ENCODE results near the gene SYNJ2. TPM values are rescaled to one million over a fixed set of nuclear protein-coding genes. Genes with fewer than 3 reads are reported as not detected.

SYNJ2 gene
- total and polyA plus RNA-seq, 2 experiments from 2014 or later, result 2.8 to 5.6 TPM

DNA sequence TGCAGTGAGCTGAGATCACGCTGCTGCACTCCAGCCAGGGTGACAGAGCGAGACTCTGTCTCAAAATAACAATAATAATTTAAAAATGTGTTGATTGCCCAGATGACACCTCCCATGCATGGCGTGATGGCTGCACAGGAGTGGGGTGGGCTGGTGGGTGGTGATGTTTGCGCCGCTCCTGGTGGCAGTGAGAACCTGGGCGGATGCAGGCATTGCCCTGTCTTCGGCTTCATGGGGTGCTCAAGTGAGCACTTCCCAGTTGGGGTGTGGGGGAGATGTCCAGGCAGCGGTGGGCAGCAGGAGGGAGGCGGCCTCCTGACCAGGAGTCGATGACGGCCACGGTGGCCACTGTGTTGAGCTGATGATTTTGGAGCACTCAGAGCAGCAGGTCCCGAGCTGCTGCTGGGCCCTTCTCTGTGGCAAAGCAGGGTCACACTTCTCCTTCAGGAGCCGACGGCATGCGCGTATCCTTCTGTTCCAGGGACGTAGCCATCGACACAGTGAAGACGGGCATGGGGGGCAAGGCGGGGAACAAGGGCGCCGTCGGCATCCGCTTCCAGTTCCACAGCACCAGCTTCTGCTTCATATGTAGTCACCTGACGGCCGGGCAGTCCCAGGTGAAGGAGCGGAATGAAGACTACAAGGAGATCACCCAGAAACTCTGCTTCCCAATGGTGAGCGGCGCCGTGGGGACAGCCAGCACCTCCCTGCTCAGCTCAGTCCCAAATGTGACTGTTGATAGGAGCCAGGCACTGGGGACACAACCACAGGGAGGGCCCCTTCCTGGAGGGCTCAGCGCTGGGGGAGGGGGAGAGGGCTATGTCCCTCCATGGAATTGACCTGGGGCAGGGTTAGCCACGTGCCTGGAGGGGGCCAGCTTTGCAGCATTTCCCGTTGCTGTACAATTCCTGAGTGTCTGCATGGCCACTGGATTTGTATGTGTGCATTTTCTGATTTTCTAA is 89.7 kb downstream of the SYNJ2 start (continued):
- TF ChIP-seq, protein P1, sequence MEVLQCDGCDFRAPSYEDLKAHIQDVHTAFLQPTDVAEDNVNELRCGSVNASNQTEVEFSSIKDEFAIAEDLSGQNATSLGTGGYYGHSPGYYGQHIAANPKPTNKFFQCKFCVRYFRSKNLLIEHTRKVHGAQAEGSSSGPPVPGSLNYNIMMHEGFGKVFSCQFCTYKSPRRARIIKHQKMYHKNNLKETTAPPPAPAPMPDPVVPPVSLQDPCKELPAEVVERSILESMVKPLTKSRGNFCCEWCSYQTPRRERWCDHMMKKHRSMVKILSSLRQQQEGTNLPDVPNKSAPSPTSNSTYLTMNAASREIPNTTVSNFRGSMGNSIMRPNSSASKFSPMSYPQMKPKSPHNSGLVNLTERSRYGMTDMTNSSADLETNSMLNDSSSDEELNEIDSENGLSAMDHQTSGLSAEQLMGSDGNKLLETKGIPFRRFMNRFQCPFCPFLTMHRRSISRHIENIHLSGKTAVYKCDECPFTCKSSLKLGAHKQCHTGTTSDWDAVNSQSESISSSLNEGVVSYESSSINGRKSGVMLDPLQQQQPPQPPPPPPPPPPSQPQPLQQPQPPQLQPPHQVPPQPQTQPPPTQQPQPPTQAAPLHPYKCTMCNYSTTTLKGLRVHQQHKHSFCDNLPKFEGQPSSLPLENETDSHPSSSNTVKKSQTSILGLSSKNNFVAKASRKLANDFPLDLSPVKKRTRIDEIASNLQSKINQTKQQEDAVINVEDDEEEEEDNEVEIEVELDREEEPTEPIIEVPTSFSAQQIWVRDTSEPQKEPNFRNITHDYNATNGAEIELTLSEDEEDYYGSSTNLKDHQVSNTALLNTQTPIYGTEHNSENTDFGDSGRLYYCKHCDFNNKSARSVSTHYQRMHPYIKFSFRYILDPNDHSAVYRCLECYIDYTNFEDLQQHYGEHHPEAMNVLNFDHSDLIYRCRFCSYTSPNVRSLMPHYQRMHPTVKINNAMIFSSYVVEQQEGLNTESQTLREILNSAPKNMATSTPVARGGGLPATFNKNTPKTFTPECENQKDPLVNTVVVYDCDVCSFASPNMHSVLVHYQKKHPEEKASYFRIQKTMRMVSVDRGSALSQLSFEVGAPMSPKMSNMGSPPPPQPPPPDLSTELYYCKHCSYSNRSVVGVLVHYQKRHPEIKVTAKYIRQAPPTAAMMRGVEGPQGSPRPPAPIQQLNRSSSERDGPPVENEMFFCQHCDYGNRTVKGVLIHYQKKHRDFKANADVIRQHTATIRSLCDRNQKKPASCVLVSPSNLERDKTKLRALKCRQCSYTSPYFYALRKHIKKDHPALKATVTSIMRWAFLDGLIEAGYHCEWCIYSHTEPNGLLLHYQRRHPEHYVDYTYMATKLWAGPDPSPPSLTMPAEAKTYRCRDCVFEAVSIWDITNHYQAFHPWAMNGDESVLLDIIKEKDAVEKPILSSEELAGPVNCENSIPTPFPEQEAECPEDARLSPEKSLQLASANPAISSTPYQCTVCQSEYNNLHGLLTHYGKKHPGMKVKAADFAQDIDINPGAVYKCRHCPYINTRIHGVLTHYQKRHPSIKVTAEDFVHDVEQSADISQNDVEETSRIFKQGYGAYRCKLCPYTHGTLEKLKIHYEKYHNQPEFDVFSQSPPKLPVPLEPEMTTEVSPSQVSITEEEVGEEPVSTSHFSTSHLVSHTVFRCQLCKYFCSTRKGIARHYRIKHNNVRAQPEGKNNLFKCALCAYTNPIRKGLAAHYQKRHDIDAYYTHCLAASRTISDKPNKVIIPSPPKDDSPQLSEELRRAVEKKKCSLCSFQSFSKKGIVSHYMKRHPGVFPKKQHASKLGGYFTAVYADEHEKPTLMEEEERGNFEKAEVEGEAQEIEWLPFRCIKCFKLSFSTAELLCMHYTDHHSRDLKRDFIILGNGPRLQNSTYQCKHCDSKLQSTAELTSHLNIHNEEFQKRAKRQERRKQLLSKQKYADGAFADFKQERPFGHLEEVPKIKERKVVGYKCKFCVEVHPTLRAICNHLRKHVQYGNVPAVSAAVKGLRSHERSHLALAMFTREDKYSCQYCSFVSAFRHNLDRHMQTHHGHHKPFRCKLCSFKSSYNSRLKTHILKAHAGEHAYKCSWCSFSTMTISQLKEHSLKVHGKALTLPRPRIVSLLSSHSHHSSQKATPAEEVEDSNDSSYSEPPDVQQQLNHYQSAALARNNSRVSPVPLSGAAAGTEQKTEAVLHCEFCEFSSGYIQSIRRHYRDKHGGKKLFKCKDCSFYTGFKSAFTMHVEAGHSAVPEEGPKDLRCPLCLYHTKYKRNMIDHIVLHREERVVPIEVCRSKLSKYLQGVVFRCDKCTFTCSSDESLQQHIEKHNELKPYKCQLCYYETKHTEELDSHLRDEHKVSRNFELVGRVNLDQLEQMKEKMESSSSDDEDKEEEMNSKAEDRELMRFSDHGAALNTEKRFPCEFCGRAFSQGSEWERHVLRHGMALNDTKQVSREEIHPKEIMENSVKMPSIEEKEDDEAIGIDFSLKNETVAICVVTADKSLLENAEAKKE (CRISPR knock-in tag; IDR thresholded peaks at IDR 0.05), result no peak
- TF ChIP-seq EZH2phosphoT487 (IDR thresholded peaks at IDR 0.05; ENCODE audit: unreplicated experiment), result no peak

DNA sequence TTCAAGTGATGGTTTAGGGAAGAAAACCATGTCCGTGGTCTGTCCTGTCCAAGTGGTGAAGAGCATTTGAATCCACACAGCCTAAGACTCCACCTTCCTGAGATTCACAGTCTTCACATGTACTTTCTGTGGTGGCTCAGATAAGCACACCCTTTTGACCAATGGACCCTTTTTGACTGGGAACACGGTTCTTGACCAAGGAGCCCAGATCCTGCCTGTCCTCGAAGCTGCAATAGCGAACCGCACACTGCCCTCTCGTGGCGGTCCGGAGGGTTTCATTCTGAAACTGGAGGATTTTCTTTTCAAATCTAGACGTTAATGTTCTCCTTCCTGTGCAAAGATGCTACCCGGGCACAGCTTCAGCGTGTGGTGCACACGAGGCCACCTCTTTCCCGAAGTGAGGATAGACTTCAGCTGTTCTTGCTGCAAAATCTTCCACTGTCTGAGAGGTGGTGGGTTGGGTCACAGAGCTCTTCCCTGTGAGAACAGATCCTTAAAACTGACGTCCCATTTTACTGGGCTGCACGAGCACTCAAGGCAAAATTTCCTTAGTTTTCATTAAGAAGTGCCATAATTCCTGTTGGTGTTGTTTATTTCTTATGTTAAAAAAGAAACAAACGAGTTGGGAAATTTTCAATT is 90.5 kb downstream of the SYNJ2 start:
- H3K9me2 ChIP-seq (ENCODE audit: insufficient read depth), result no peaks in the 10 kb centered on the region
- no peaks in the 10 kb centered on the region for H3K36me3 ChIP-seq (ENCODE audit: insufficient read depth)
- H3K79me2 ChIP-seq (replicated peaks; ENCODE audit: insufficient read depth), result no peaks in the 10 kb centered on the region
- no peak overlapping the region for H2AFZ ChIP-seq
- H4K20me1 ChIP-seq (replicated peaks; ENCODE audit: insufficient read depth), result no peaks in the 10 kb centered on the region
- Mint-ChIP-seq H3K27ac (no peak overlapping the region), H3K27me3 (ENCODE audit: insufficient read depth, low read depth, poor library complexity) (peaks cover 7% of the 10 kb centered on the region), H3K9me3 (no peaks in the 10 kb centered on the region), H3K36me3 (ENCODE audit: low read depth) (peaks cover 21% of the 10 kb centered on the region), H3K4me1 (peaks cover 16% of the 10 kb centered on the region; the same call in 2 of the 3 replicates), H3K4me3 (no peak overlapping the region)
- H3K4me2 ChIP-seq, result no peak overlapping the region
- ATAC-seq (peak; percentile 79), DNase-seq (ENCODE audit: low spot score) (peak; percentile 84)
- H3K4me1 ChIP-seq (ENCODE audit: insufficient read depth), result no peaks in the 10 kb centered on the region
- H3K27ac ChIP-seq (ENCODE audit: low read depth), result no peak overlapping the region
- H3K4me3 ChIP-seq, result no peak overlapping the region
- TF ChIP-seq, protein P1 (CRISPR knock-in tag; IDR thresholded peaks at IDR 0.05), result no peak
- TF ChIP-seq, protein P2, sequence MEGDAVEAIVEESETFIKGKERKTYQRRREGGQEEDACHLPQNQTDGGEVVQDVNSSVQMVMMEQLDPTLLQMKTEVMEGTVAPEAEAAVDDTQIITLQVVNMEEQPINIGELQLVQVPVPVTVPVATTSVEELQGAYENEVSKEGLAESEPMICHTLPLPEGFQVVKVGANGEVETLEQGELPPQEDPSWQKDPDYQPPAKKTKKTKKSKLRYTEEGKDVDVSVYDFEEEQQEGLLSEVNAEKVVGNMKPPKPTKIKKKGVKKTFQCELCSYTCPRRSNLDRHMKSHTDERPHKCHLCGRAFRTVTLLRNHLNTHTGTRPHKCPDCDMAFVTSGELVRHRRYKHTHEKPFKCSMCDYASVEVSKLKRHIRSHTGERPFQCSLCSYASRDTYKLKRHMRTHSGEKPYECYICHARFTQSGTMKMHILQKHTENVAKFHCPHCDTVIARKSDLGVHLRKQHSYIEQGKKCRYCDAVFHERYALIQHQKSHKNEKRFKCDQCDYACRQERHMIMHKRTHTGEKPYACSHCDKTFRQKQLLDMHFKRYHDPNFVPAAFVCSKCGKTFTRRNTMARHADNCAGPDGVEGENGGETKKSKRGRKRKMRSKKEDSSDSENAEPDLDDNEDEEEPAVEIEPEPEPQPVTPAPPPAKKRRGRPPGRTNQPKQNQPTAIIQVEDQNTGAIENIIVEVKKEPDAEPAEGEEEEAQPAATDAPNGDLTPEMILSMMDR (conservative IDR thresholded peaks at IDR 0.05; ENCODE audit: low read depth in 2 of 2), result peak; percentile 86 to 93
- H3F3A ChIP-seq (replicated peaks; ENCODE audit: low read depth), result no peaks in the 10 kb centered on the region
- no peaks in the 10 kb centered on the region for H3K27me3 ChIP-seq (ENCODE audit: insufficient read depth)

Measured in GM23338 (cell line).